Measurements from ENCODE around the gene FAM50A.

- TF ChIP-seq CTCF (conservative IDR thresholded peaks at IDR 0.05; ENCODE audit: low read length) (no peak), EZH2phosphoT487 (IDR thresholded peaks at IDR 0.05; ENCODE audit: borderline replicate concordance, low read depth, low read length) (no peak)
These were observed 8.7 kb upstream of the FAM50A start for GRCh38 chrX:154435171-154435733.
